ENCODE measurements around the gene MYL9. TPM values are rescaled to one million over a fixed set of nuclear protein-coding genes. Genes with fewer than 3 reads are reported as not detected.

MYL9 gene
- total RNA-seq, 1 experiment from 2014 or later = 382 TPM

DNA sequence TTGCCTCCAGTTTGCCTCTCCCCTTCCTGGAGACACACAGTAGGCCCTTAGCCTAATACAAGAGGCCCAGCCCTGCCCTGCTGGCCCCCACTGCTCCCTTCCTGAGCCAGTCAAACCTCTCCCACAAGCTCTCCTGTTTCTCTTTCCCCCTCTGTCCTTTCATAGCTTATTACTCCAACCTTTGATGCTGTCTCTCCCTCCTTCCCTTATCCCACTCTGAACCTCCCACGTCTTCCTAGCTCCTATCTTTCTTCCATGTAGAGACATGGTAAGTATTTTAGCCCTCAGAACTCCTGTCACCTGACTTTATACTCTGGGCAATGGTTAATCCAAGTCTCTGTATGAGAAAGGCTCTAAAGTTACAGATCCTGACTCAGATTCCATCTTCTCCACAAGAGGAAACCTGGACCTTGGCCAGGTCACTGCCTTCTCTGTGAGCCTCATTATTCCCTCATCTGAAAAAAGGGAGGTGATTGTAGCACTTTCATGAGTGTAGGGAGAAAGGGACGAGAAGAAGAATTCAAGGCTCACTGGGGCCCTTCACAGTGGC is 38.8 kb downstream of the MYL9 start:
- intact Hi-C loops (cut with micrococcal nuclease; ENCODE audit: unreplicated experiment) = no loop called here
- H3K9me3 Mint-ChIP-seq (ENCODE audit: unreplicated experiment) = no peaks in the 10 kb centered on the region
- Histone ChIP-seq H3K4me3 (ENCODE audit: low read depth, low read length) (no peak overlapping the region), H3K27me3 (replicated peaks; ENCODE audit: control insufficient read depth, insufficient read depth, low read length) (no peaks in the 10 kb centered on the region), H3K4me1 (peaks cover 10% of the 10 kb centered on the region), H3K9me3 (no peaks in the 10 kb centered on the region), H3K36me3 (ENCODE audit: control insufficient read depth, insufficient read depth, low read length) (peaks cover 13% of the 10 kb centered on the region)
- H3K27me3 Mint-ChIP-seq (ENCODE audit: insufficient read depth, unreplicated experiment) = no peaks in the 10 kb centered on the region
- no peak overlapping the region for H3K27ac Mint-ChIP-seq (ENCODE audit: unreplicated experiment)
- H3K36me3 Mint-ChIP-seq (ENCODE audit: insufficient read depth, unreplicated experiment) = peaks cover 45% of the 10 kb centered on the region
- H3K4me3 Mint-ChIP-seq (ENCODE audit: unreplicated experiment) = no peak overlapping the region
- no TSS peak for BruUV-seq (replicated peaks)
- no peaks in the 10 kb centered on the region for H3K4me1 Mint-ChIP-seq (ENCODE audit: low read depth, unreplicated experiment)
- no peak for DNase-seq
- TF ChIP-seq, protein P1, sequence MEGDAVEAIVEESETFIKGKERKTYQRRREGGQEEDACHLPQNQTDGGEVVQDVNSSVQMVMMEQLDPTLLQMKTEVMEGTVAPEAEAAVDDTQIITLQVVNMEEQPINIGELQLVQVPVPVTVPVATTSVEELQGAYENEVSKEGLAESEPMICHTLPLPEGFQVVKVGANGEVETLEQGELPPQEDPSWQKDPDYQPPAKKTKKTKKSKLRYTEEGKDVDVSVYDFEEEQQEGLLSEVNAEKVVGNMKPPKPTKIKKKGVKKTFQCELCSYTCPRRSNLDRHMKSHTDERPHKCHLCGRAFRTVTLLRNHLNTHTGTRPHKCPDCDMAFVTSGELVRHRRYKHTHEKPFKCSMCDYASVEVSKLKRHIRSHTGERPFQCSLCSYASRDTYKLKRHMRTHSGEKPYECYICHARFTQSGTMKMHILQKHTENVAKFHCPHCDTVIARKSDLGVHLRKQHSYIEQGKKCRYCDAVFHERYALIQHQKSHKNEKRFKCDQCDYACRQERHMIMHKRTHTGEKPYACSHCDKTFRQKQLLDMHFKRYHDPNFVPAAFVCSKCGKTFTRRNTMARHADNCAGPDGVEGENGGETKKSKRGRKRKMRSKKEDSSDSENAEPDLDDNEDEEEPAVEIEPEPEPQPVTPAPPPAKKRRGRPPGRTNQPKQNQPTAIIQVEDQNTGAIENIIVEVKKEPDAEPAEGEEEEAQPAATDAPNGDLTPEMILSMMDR (IDR thresholded peaks at IDR 0.05; ENCODE audit: insufficient read depth in 1 of 2, low read depth in 1 of 2, low read length in 1 of 2, severe bottlenecking in 1 of 2, unreplicated experiment in 1 of 2) = no peak
- CTCF ChIA-PET = no interaction called here
- POLR2A ChIA-PET = no interaction called here

DNA sequence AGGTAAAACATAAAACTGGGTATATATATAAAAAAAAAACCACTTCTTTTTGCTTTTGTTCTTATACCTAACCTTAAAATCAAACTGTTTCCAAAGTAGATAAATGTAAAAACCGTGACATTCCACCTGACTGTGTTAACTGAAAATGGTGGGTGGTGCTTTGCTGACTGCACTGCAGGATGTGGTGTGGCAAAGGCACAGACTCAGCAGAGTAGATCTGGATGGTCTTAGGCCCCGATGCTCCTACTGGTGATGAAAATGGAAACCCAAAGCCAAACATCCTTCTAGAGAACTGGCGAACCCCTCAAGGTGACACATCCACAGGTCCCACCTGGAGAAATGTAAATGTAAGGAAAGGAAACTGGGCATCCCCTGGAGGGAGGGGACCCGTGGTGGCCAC is 41.0 kb downstream of the MYL9 start:
- no peaks in the 10 kb centered on the region for H3K27me3 Mint-ChIP-seq (ENCODE audit: insufficient read depth, unreplicated experiment)
- no peaks in the 10 kb centered on the region for H3K4me1 ChIP-seq
- CTCF ChIA-PET = interaction anchor here (0.9 kb wide), 1 partner anchor 24 kb away, joined by 3 read pairs; the partner anchor contains the start of gene RAB5IF
- TSS peak; percentile 7 for BruUV-seq (replicated peaks)
- intact Hi-C loops (cut with micrococcal nuclease; ENCODE audit: unreplicated experiment) = no loop called here
- H3K9me3 Mint-ChIP-seq (ENCODE audit: unreplicated experiment) = no peaks in the 10 kb centered on the region
- no peaks in the 10 kb centered on the region for H3K27me3 ChIP-seq (replicated peaks; ENCODE audit: control insufficient read depth, insufficient read depth, low read length)
- H3K36me3 ChIP-seq (ENCODE audit: control insufficient read depth, insufficient read depth, low read length) = peaks cover 13% of the 10 kb centered on the region
- TF ChIP-seq, protein P1 (IDR thresholded peaks at IDR 0.05; ENCODE audit: insufficient read depth in 1 of 2, low read depth in 1 of 2, low read length in 1 of 2, severe bottlenecking in 1 of 2, unreplicated experiment in 1 of 2) = no peak
- H3K36me3 Mint-ChIP-seq (ENCODE audit: insufficient read depth, unreplicated experiment) = peaks cover 45% of the 10 kb centered on the region
- no peak overlapping the region for H3K4me3 Mint-ChIP-seq (ENCODE audit: unreplicated experiment)
- POLR2A ChIA-PET = no interaction called here
- no peak overlapping the region for H3K4me3 ChIP-seq (ENCODE audit: low read depth, low read length)
- no peak for DNase-seq
- H3K4me1 Mint-ChIP-seq (ENCODE audit: low read depth, unreplicated experiment) = no peaks in the 10 kb centered on the region
- no peak overlapping the region for H3K27ac Mint-ChIP-seq (ENCODE audit: unreplicated experiment)
- H3K9me3 ChIP-seq = no peaks in the 10 kb centered on the region

DNA sequence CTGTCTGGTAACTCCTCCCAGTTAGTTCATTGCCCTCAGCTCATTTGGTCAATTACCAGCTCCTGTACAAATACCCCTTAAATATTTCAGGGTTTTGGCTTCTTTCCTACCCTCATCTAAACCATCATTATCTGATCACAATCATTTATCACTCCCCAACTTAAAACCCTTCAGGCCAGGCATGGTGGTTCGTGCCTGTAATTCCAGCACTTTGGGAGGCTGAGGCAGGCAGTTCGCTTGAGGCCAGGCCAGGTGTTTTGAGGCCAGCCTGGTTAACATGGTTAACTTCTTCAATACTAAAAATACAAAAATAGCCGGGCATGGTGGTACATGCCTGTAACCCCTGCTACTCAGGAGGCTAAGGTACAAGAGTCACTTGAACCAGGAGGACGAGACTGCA is 41.5 kb downstream of the MYL9 start:
- no peaks in the 10 kb centered on the region for H3K9me3 Mint-ChIP-seq (ENCODE audit: unreplicated experiment)
- Histone ChIP-seq H3K9me3 (no peaks in the 10 kb centered on the region), H3K36me3 (ENCODE audit: control insufficient read depth, insufficient read depth, low read length) (peaks cover 12% of the 10 kb centered on the region), H3K27me3 (replicated peaks; ENCODE audit: control insufficient read depth, insufficient read depth, low read length) (no peaks in the 10 kb centered on the region), H3K4me3 (ENCODE audit: low read depth, low read length) (no peak overlapping the region), H3K4me1 (no peaks in the 10 kb centered on the region)
- peaks cover 49% of the 10 kb centered on the region for H3K36me3 Mint-ChIP-seq (ENCODE audit: insufficient read depth, unreplicated experiment)
- no peak overlapping the region for H3K4me3 Mint-ChIP-seq (ENCODE audit: unreplicated experiment)
- BruUV-seq (replicated peaks) = no TSS peak
- H3K27ac Mint-ChIP-seq (ENCODE audit: unreplicated experiment) = no peak overlapping the region
- TF ChIP-seq, protein P1 (IDR thresholded peaks at IDR 0.05; ENCODE audit: insufficient read depth in 1 of 2, low read depth in 1 of 2, low read length in 1 of 2, severe bottlenecking in 1 of 2, unreplicated experiment in 1 of 2) = no peak
- H3K27me3 Mint-ChIP-seq (ENCODE audit: insufficient read depth, unreplicated experiment) = no peaks in the 10 kb centered on the region
- DNase-seq = no peak
- ChIA-PET CTCF (interaction anchor here (0.9 kb wide), 1 partner anchor 23 kb away, joined by 3 read pairs; the partner anchor contains the start of gene RAB5IF), POLR2A (no interaction called here)
- no peaks in the 10 kb centered on the region for H3K4me1 Mint-ChIP-seq (ENCODE audit: low read depth, unreplicated experiment)
- intact Hi-C loops (cut with micrococcal nuclease; ENCODE audit: unreplicated experiment) = no loop called here
